B cell (primary cell): ENCODE data around the gene NPAS3. TPM values are rescaled to one million over a fixed set of nuclear protein-coding genes. Genes with fewer than 3 reads are reported as not detected.

Experiments
- ATAC-seq: fragments of 200-7000 bp; cut with Tn5 transposase; one replicate; pipeline ENCODE4 v1.10.0; 2021; ENCODE audit warnings: low read depth, mild to moderate bottlenecking, moderate number of reproducible peaks, moderate library complexity
- CTCF ChIA-PET: fragments of 350-600 bp; sonication (Branson Sonifier 250); formaldehyde crosslinking; loops from one replicate; lab custom pipeline; 2021; ENCODE audit warnings: antibody characterized with exemption, inconsistent platforms; lab: Charles Lee
- POLR2A ChIA-PET: fragments of 350-600 bp; sonication (Branson Sonifier 250); formaldehyde crosslinking; loops from one replicate; lab custom pipeline; 2021; ENCODE audit warnings: antibody characterized with exemption; lab: Charles Lee
- DNase-seq: peaks from one replicate; pipeline ENCODE4 v3.0.0; 2013
- H2AFZ ChIP-seq: 2 replicates; pipeline ENCODE4 v1.6.1; 2012; ENCODE audit warnings: mild to moderate bottlenecking, low read depth, low read length; ENCODE audit not compliant: insufficient read depth, poor library complexity, severe bottlenecking
- H3K27ac ChIP-seq, 2 donors: 1 replicate in 1 of 2; 2 replicates in 1 of 2; pipeline ENCODE4 v1.5.1; 2012 to 2013; ENCODE audit warnings: low read length in 2 of 2, mild to moderate bottlenecking in 2 of 2, moderate library complexity in 1 of 2
- H3K27me3 ChIP-seq, 4 experiments: fragments of 200-600 bp in 1 of 4; sonication (generic) in 1 of 4; replicated peaks in 1 of 4; 1 replicate in 2 of 4; 2 replicates in 2 of 4; pipeline versions ENCODE4 v1.6.1 to v1.7.0; 2013 to 2016; ENCODE audit warnings: low read length in 3 of 4, mild to moderate bottlenecking in 2 of 4, mixed read lengths in 1 of 4, moderate library complexity in 1 of 4; ENCODE audit not compliant: insufficient read depth in 4 of 4, control insufficient read depth in 3 of 4; ENCODE audit errors: control extremely low read depth in 1 of 4
- H3K36me3 ChIP-seq, 2 experiments: replicated peaks in 1 of 2; 1 replicate in 1 of 2; 2 replicates in 1 of 2; pipeline versions ENCODE4 v1.6.1 to v1.7.1; 2013; ENCODE audit warnings: low read length in 1 of 2; ENCODE audit not compliant: insufficient read depth in 2 of 2, control insufficient read depth in 1 of 2; ENCODE audit errors: control extremely low read depth in 1 of 2, extremely low read depth in 1 of 2
- H3K4me1 ChIP-seq, 2 donors: fragments of 200-600 bp in 1 of 2; sonication (generic) in 1 of 2; 1 replicate in 1 of 2; 2 replicates in 1 of 2; pipeline versions ENCODE4 v1.5.1 to v1.6.1; 2013 to 2017; ENCODE audit warnings: low read length in 2 of 2; ENCODE audit not compliant: control insufficient read depth in 2 of 2, insufficient read depth in 2 of 2
- H3K4me2 ChIP-seq: replicated peaks from 2 replicates; pipeline ENCODE3; 2012; ENCODE audit warnings: mild to moderate bottlenecking, low read depth, low read length; ENCODE audit not compliant: poor library complexity, severe bottlenecking
- H3K4me3 ChIP-seq, 5 experiments: fragments of 200-600 bp in 1 of 5; sonication (generic) in 1 of 5; 1 replicate in 3 of 5; 2 replicates in 2 of 5; pipeline versions ENCODE4 v1.5.1 to v1.7.0; 2011 to 2016; ENCODE audit warnings: low read length in 4 of 5, mild to moderate bottlenecking in 4 of 5, low read depth in 2 of 5, control low read depth in 1 of 5, moderate library complexity in 1 of 5; ENCODE audit not compliant: insufficient read depth in 1 of 5; ENCODE audit errors: control extremely low read depth in 1 of 5, extremely low read depth in 1 of 5
- H3K79me2 ChIP-seq: fragments of 200-600 bp; sonication (generic); one replicate; pipeline ENCODE4 v1.6.0; 2016; ENCODE audit warnings: low read length; ENCODE audit not compliant: control insufficient read depth, insufficient read depth
- H3K9ac ChIP-seq: fragments of 200-600 bp; sonication (generic); 2 replicates; pipeline ENCODE4 v1.6.1; 2017; ENCODE audit warnings: mild to moderate bottlenecking, low read length, moderate library complexity
- H3K9me3 ChIP-seq, 3 donors: one replicate each; pipeline versions ENCODE4 v1.6.1 to v1.7.1; 2013; ENCODE audit warnings: low read length in 2 of 3; ENCODE audit not compliant: control insufficient read depth in 2 of 3, insufficient read depth in 1 of 3; ENCODE audit errors: control extremely low read depth in 1 of 3
- H4K20me1 ChIP-seq: 2 replicates; pipeline ENCODE4 v1.6.0; 2012; ENCODE audit warnings: mild to moderate bottlenecking, low read length; ENCODE audit not compliant: insufficient read depth, control insufficient read depth, poor library complexity, severe bottlenecking
- H3K27ac Mint-ChIP-seq: one replicate; pipeline ENCODE4 v1.8.0; 2021; ENCODE audit warnings: mixed read lengths
- H3K27me3 Mint-ChIP-seq: one replicate; pipeline ENCODE4 v1.8.0; 2021; ENCODE audit warnings: mixed read lengths
- H3K4me1 Mint-ChIP-seq: one replicate; pipeline ENCODE4 v1.8.0; 2021; ENCODE audit warnings: mixed read lengths
- H3K4me3 Mint-ChIP-seq: one replicate; pipeline ENCODE4 v1.8.0; 2021; ENCODE audit warnings: mixed read lengths
- H3K9me3 Mint-ChIP-seq: one replicate; pipeline ENCODE4 v1.8.0; 2022; ENCODE audit warnings: mixed read lengths; ENCODE audit not compliant: insufficient read depth
- EZH2 ChIP-seq: IDR thresholded peaks from 2 replicates; pipeline ENCODE4 v1.6.1; 2012; ENCODE audit warnings: borderline replicate concordance, low read depth, mild to moderate bottlenecking, moderate library complexity, low read length; ENCODE audit not compliant: insufficient read depth, poor library complexity, severe bottlenecking
- WGBS: methylation state at CpG from one replicate; pipeline ENCODE4 v1.1.5; 2013; ENCODE audit warnings: missing lambda C conversion rate; ENCODE audit not compliant: insufficient coverage; 5-methylcytosine and 5-hydroxymethylcytosine counted together
- intact Hi-C: fragments of 100-400 bp; cut with micrococcal nuclease; formaldehyde crosslinking; loops from one replicate; pipeline ENCODE4 v1.10.0; 2022
- polyA plus RNA-seq: library from polyadenylated mRNA; depleted of rRNA; stranded (reverse); fragments of >200 nt; gene quantifications from 2 replicates; pipeline ENCODE4 v1.2.3, GENCODE V29; 2012
- total RNA-seq, 2 donors: library from RNA; stranded (reverse); fragments of 120-200 nt in 1 of 2; gene quantifications; 1 replicate in 1 of 2; 2 replicates in 1 of 2; pipeline versions ENCODE4 v1.2.3 to v1.2.4, GENCODE V29; 2013 to 2022
- TF ChIP-seq, protein P1 (sequence below): fragments of 200-600 bp; IDR thresholded peaks from one replicate; pipeline ENCODE4 v1.8.0; 2022; ENCODE audit warnings: antibody characterized with exemption, mild to moderate bottlenecking

NPAS3 gene
- total and polyA plus RNA-seq, 2 donors (not counting 1 experiment from before 2014, with no cell fraction given), result not detected

DNA sequence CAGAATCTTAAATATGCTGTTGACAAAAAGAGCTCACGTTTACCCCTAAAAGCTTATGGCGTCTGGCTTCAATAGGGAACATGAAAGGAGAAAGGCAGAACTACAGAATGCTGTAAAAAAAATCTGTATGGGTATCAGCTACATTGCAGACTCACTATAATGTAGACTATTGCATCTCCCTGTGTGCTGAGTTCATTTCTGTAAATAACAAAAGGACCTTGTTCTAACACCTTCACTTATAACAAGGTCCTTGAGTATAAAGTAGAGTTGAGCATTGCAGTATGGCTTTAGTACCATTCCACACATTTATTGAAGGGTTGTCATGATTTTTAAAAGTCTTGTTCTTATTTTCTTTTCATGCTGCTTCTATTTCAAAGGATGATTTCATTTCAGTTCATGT is 165.3 kb downstream of the NPAS3 start:
- Histone ChIP-seq H3K27me3 (no peaks in the 10 kb centered on the region), H3K27ac (no peak overlapping the region), H2AFZ (no peak overlapping the region), H3K79me2 (no peaks in the 10 kb centered on the region), H3K4me1 (no peaks in the 10 kb centered on the region), H3K4me2 (no peak overlapping the region), H3K9me3 (peaks cover 0 to 1% (median 0%) of the 10 kb centered on the region in 3 donors), H3K36me3 (no peaks in the 10 kb centered on the region), H3K4me3 (no peak overlapping the region), H3K9ac (no peak overlapping the region), H4K20me1 (no peaks in the 10 kb centered on the region)
- H3K4me3 Mint-ChIP-seq, result no peak overlapping the region
- H3K9me3 Mint-ChIP-seq, result no peaks in the 10 kb centered on the region
- WGBS, result no CpG with 5 or more reads among the region's 2 CpGs
- POLR2A ChIA-PET, result no interaction called here
- ATAC-seq, result no peak
- CTCF ChIA-PET, result no interaction called here
- no peaks in the 10 kb centered on the region for H3K4me1 Mint-ChIP-seq
- intact Hi-C loops, result no loop called here
- TF ChIP-seq, protein P1, sequence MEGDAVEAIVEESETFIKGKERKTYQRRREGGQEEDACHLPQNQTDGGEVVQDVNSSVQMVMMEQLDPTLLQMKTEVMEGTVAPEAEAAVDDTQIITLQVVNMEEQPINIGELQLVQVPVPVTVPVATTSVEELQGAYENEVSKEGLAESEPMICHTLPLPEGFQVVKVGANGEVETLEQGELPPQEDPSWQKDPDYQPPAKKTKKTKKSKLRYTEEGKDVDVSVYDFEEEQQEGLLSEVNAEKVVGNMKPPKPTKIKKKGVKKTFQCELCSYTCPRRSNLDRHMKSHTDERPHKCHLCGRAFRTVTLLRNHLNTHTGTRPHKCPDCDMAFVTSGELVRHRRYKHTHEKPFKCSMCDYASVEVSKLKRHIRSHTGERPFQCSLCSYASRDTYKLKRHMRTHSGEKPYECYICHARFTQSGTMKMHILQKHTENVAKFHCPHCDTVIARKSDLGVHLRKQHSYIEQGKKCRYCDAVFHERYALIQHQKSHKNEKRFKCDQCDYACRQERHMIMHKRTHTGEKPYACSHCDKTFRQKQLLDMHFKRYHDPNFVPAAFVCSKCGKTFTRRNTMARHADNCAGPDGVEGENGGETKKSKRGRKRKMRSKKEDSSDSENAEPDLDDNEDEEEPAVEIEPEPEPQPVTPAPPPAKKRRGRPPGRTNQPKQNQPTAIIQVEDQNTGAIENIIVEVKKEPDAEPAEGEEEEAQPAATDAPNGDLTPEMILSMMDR, result no peak
- no peak for TF ChIP-seq EZH2
- no peak overlapping the region for H3K27ac Mint-ChIP-seq
- no peak for DNase-seq
- H3K27me3 Mint-ChIP-seq, result no peaks in the 10 kb centered on the region

DNA sequence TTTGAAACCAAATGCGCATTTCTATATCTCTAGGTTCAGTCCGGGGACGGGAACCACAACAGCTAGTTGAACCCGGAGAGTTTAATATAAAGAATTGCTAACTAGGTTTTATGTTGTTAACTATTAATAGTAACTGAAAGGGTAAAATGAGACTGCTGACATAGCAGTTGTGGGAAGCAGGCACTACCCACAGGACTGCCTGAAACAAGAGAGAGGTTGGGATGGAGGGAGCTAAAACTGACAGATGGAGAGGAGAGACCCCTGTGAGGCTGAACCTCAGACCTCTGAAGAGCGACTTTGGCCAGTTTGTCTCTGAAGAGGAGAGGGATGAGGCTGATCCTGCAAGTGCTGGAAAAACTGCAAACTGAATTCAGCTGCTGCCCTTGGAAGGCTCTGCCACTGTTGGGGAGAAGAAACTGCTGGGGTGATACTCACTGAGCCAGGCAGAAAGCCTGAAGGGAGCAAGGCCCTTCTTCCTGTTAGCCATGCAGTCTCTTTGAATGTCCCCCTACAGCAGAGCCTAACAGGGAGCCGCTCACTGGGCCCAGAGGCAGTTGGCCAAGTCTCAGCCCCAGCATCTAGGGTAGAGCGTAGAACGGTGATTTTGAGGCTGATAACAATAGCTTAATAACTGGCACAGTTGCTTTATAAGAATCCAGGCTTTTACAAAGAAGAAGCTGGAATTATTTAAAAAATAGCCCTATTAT is 172.2 kb downstream of the NPAS3 start:
- DNase-seq (no peak), ATAC-seq (no peak)
- Mint-ChIP-seq H3K9me3 (no peaks in the 10 kb centered on the region), H3K4me1 (no peaks in the 10 kb centered on the region), H3K27ac (no peak overlapping the region), H3K27me3 (no peaks in the 10 kb centered on the region), H3K4me3 (no peak overlapping the region)
- ChIA-PET POLR2A (no interaction called here), CTCF (no interaction called here)
- Histone ChIP-seq H3K36me3 (no peaks in the 10 kb centered on the region), H3K9me3 (peaks cover 0 to 8% (median 0%) of the 10 kb centered on the region in 3 donors), H3K4me1 (no peaks in the 10 kb centered on the region), H3K9ac (no peak overlapping the region), H3K79me2 (no peaks in the 10 kb centered on the region), H3K27me3 (no peaks in the 10 kb centered on the region), H3K27ac (no peak overlapping the region), H3K4me3 (no peak overlapping the region), H2AFZ (no peak overlapping the region), H3K4me2 (no peak overlapping the region), H4K20me1 (no peaks in the 10 kb centered on the region)
- TF ChIP-seq, protein P1, result no peak
- intact Hi-C loops, result no loop called here
- 82% methylated on average over 1 of the region's 8 CpGs for WGBS
